Smooth muscle cell (in vitro differentiated cells): Measurements from ENCODE around the gene OLFML1. TPM values are rescaled to one million over a fixed set of nuclear protein-coding genes. Genes with fewer than 3 reads are reported as not detected.

ENCODE experiments used
- DNase-seq: peaks from one replicate; lab custom pipeline; 2025; ENCODE audit not compliant: unreplicated experiment; lab: John Stamatoyannopoulos, UW
- H2AFZ ChIP-seq: fragments of 200-600 bp; sonication (generic); 2 replicates; pipeline ENCODE4 v1.6.0; 2016; ENCODE audit warnings: antibody characterized with exemption, low read depth, mild to moderate bottlenecking
- H3F3A ChIP-seq: fragments of 200-600 bp; sonication (generic); 2 replicates; pipeline ENCODE4 v1.6.0; 2017; ENCODE audit warnings: antibody characterized with exemption, low read depth
- H3K27ac ChIP-seq: fragments of 200-600 bp; sonication (generic); 2 replicates; pipeline ENCODE4 v1.5.1; 2016; ENCODE audit warnings: low read depth, mild to moderate bottlenecking
- H3K27me3 ChIP-seq: fragments of 200-600 bp; sonication (generic); 2 replicates; pipeline ENCODE4 v1.6.1; 2016; ENCODE audit warnings: low read depth, mild to moderate bottlenecking
- H3K36me3 ChIP-seq: fragments of 200-600 bp; sonication (generic); 2 replicates; pipeline ENCODE4 v1.5.1; 2016; ENCODE audit warnings: low read depth
- H3K4me1 ChIP-seq: fragments of 200-600 bp; sonication (generic); 2 replicates; pipeline ENCODE4 v1.5.1; 2016; ENCODE audit warnings: low read depth
- H3K4me2 ChIP-seq: fragments of 200-600 bp; sonication (generic); 2 replicates; pipeline ENCODE4 v1.6.0; 2016; ENCODE audit warnings: mild to moderate bottlenecking
- H3K4me3 ChIP-seq: fragments of 200-600 bp; sonication (generic); 2 replicates; pipeline ENCODE4 v1.5.1; 2016; ENCODE audit warnings: mild to moderate bottlenecking
- H3K79me2 ChIP-seq: fragments of 200-600 bp; sonication (generic); 2 replicates; pipeline ENCODE4 v1.6.0; 2016; ENCODE audit warnings: low read depth, mild to moderate bottlenecking
- H3K9ac ChIP-seq: fragments of 200-600 bp; sonication (generic); 2 replicates; pipeline ENCODE4 v1.6.0; 2016; ENCODE audit warnings: low read depth
- H3K9me3 ChIP-seq: fragments of 200-600 bp; sonication (generic); replicated peaks from 2 replicates; pipeline ENCODE4 v1.5.1; 2016; ENCODE audit warnings: low read depth
- H4K20me1 ChIP-seq: fragments of 200-600 bp; sonication (generic); 2 replicates; pipeline ENCODE4 v1.6.0; 2016; ENCODE audit warnings: low read depth
- WGBS: methylation state at CpG from one replicate; pipeline ENCODE4 v1.1.7; 2016; ENCODE audit warnings: low lambda C conversion rate; 5-methylcytosine and 5-hydroxymethylcytosine counted together
- polyA plus RNA-seq: library from polyadenylated mRNA; unstranded; fragments of >200 nt; fragmentation: Nextera tagmentation; extraction: Ambion mirVana; gene quantifications from 2 replicates; pipeline ENCODE4 v1.2.1, GENCODE V29; 2016
- total RNA-seq: library from RNA; depleted of rRNA; stranded (reverse); fragments of >200 nt; gene quantifications from 2 replicates; pipeline ENCODE4 v1.2.3, GENCODE V29; 2014
- TF ChIP-seq, protein P1 (sequence below): fragments of 200-600 bp; sonication (generic); IDR thresholded peaks from 2 replicates; pipeline ENCODE4 v1.5.1; 2017; ENCODE audit warnings: borderline replicate concordance, mild to moderate bottlenecking, antibody characterized with exemption; ENCODE audit not compliant: insufficient read depth, poor library complexity, severe bottlenecking

The OLFML1 gene
- total and polyA plus RNA-seq, 2 experiments from 2014 or later, result 0.14 TPM; not detected in 1

DNA sequence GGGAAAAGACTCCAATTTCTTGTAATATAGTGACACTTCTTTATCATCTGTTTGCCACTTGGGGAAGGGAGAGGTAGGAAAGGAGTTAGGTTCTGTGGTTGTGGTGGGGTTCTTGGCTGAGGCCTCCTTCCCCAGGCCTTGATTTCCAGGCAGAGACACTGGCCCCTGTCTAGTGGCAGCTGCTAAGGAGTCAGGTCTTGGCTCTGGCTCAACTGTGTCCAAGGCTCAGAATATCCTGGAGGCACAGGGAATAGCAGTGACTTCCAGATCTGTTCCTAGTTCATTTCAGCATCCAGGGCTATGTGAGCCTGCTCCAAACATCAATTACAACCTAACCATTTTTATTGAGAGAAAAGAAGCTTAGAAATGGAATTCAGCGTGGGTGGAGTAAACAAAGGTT is 58.0 kb downstream of the OLFML1 start:
- Histone ChIP-seq H3K4me2 (peak overlapping the region; percentile 3), H3F3A (peaks cover 4% of the 10 kb centered on the region), H3K4me3 (no peak overlapping the region), H3K4me1 (no peaks in the 10 kb centered on the region), H2AFZ (no peak overlapping the region), H3K9ac (no peak overlapping the region), H3K27me3 (no peaks in the 10 kb centered on the region), H3K9me3 (no peaks in the 10 kb centered on the region), H4K20me1 (no peaks in the 10 kb centered on the region), H3K36me3 (no peaks in the 10 kb centered on the region), H3K27ac (peak overlapping the region; percentile 15), H3K79me2 (no peaks in the 10 kb centered on the region)
- no peak for DNase-seq
- TF ChIP-seq, protein P1, sequence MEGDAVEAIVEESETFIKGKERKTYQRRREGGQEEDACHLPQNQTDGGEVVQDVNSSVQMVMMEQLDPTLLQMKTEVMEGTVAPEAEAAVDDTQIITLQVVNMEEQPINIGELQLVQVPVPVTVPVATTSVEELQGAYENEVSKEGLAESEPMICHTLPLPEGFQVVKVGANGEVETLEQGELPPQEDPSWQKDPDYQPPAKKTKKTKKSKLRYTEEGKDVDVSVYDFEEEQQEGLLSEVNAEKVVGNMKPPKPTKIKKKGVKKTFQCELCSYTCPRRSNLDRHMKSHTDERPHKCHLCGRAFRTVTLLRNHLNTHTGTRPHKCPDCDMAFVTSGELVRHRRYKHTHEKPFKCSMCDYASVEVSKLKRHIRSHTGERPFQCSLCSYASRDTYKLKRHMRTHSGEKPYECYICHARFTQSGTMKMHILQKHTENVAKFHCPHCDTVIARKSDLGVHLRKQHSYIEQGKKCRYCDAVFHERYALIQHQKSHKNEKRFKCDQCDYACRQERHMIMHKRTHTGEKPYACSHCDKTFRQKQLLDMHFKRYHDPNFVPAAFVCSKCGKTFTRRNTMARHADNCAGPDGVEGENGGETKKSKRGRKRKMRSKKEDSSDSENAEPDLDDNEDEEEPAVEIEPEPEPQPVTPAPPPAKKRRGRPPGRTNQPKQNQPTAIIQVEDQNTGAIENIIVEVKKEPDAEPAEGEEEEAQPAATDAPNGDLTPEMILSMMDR, result no peak
- 50% methylated on average over 1 of the region's 1 CpG for WGBS

DNA sequence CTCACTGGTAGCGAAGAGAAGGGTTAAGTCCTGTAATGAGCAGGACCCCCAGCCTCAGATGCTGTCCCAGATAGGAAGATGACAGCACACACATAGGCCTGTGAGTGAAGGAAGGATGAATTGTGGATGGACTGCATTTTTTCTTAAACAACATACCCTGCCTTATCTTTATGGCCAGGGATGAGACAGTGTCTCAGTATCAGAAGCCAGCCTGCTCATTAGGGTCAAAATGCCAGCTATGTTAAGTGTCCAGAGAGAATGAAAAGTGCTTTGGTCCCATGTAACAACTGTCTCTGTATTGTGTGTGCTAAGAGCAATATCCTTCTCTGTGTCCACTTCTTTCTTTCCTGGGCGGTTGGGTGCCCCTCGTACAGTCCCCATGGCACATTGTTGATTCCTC is 58.7 kb downstream of the OLFML1 start:
- H3K27me3 ChIP-seq, result no peaks in the 10 kb centered on the region
- 37% methylated on average over 3 of the region's 3 CpGs for WGBS

DNA sequence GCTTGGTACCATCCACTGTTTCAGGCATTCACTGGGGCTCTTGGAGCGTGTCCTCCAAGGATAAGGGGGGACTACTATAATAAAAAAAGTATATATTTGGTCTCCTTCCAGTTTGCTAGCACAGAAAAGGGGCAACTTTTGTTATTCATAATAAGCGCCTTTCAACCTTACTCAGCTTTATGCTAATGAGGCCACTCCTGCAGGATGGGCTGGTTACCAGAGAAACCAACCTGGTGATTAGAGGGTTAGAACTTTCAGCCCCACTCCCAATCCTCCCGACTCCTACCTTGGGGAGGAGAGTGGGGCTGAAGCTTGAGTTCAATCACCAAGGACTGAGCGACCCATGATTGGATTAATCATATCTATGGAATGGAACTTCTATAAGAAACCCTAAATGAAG is 60.3 kb downstream of the OLFML1 start:
- WGBS, result 98% methylated on average over 4 of the region's 4 CpGs
- Histone ChIP-seq H4K20me1 (no peaks in the 10 kb centered on the region), H3K4me2 (no peak overlapping the region), H3K36me3 (no peaks in the 10 kb centered on the region), H3K27me3 (no peaks in the 10 kb centered on the region), H3K27ac (no peak overlapping the region), H3K9ac (no peak overlapping the region), H3K4me3 (no peak overlapping the region), H3K9me3 (no peaks in the 10 kb centered on the region), H3K4me1 (no peaks in the 10 kb centered on the region), H2AFZ (no peak overlapping the region), H3K79me2 (no peaks in the 10 kb centered on the region), H3F3A (no peaks in the 10 kb centered on the region)
- DNase-seq, result no peak
- TF ChIP-seq, protein P1, result no peak

More for the DNA sequence above, 58.7 kb downstream of the OLFML1 start:
- H2AFZ ChIP-seq, result no peak overlapping the region
- TF ChIP-seq, protein P1, result no peak
- H3K79me2 ChIP-seq, result no peaks in the 10 kb centered on the region
- DNase-seq, result no peak
- no peaks in the 10 kb centered on the region for H3K4me1 ChIP-seq
- peak overlapping the region; percentile 19 for H3K4me2 ChIP-seq
- H3K9me3 ChIP-seq, result no peaks in the 10 kb centered on the region
- no peaks in the 10 kb centered on the region for H4K20me1 ChIP-seq
- H3K36me3 ChIP-seq, result no peaks in the 10 kb centered on the region
- no peak overlapping the region for H3K27ac ChIP-seq
- H3K9ac ChIP-seq, result no peak overlapping the region
- no peak overlapping the region for H3K4me3 ChIP-seq
- peaks cover 3% of the 10 kb centered on the region for H3F3A ChIP-seq

DNA sequence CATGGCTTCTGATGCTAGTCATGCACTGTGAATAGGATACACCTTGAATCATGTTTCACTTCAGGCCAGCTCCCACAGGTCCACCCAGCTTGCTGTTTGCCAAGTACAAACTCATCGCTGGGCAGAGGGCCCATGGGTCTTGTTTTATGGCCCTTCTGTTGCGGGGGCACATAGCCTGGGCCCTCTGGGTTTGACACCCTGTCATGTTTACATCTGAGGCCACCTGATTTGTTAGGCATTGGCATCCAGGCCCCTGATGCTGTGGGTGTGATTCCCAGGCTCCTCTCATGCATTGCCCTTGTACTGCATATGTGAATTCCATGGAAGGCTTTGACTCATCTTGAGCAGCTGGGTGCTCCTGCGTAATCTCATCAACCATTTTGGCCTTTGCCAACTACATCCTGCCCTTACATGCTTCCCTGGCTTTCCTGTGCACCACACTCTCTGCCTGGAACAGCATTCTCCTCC is 61.1 kb downstream of the OLFML1 start:
- no peaks in the 10 kb centered on the region for H4K20me1 ChIP-seq
- H2AFZ ChIP-seq, result no peak overlapping the region
- no peaks in the 10 kb centered on the region for H3F3A ChIP-seq
- DNase-seq, result no peak
- H3K36me3 ChIP-seq, result no peaks in the 10 kb centered on the region
- 95% methylated on average over 3 of the region's 3 CpGs for WGBS
- H3K4me1 ChIP-seq, result no peaks in the 10 kb centered on the region
- H3K27me3 ChIP-seq, result no peaks in the 10 kb centered on the region
- H3K79me2 ChIP-seq, result no peaks in the 10 kb centered on the region
- no peak overlapping the region for H3K4me2 ChIP-seq
- no peak overlapping the region for H3K4me3 ChIP-seq
- no peak overlapping the region for H3K9ac ChIP-seq
- H3K27ac ChIP-seq, result no peak overlapping the region
- H3K9me3 ChIP-seq, result no peaks in the 10 kb centered on the region
- TF ChIP-seq, protein P1, result no peak
